HG02759 (cell line): Measurements from ENCODE around the gene NT5C1B.
A peak's percentile ranks its signal among the peaks of the same experiment; 100 is the strongest.

Experiments used
- ATAC-seq: cut with Tn5 transposase; IDR thresholded peaks from one replicate; pipeline ENCODE4 v1.9.1; 2021; ENCODE audit warnings: mild to moderate bottlenecking, moderate library complexity; ENCODE audit not compliant: unreplicated experiment

Gene NT5C1B

GRCh38 chr2:18552351-18553077 lies 36.9 kb downstream of the NT5C1B start:
- ATAC-seq: no peak

- no peak for ATAC-seq
These were observed 37.7 kb downstream of the NT5C1B start for GRCh38 chr2:18551623-18552022.

- no peak for ATAC-seq
These were observed 38.2 kb downstream of the NT5C1B start for GRCh38 chr2:18551169-18551568.

- no peak for ATAC-seq
These were observed 38.9 kb downstream of the NT5C1B start for GRCh38 chr2:18550433-18550832.

- ATAC-seq: no peak
These were observed 40.3 kb downstream of the NT5C1B start for GRCh38 chr2:18549083-18549482.

- no peak for ATAC-seq
These were observed 40.7 kb downstream of the NT5C1B start for GRCh38 chr2:18548621-18549020.

- ATAC-seq: peak; percentile 52
These were observed 42.8 kb downstream of the NT5C1B start for GRCh38 chr2:18546567-18546966.

GRCh38 chr2:18545384-18545783 lies 44.0 kb downstream of the NT5C1B start:
- ATAC-seq: no peak

GRCh38 chr2:18544171-18544570 lies 45.2 kb downstream of the NT5C1B start:
- no peak for ATAC-seq

- ATAC-seq: no peak
These were observed 48.5 kb downstream of the NT5C1B start for GRCh38 chr2:18540872-18541271.

- ATAC-seq: no peak
These were observed 52.7 kb downstream of the NT5C1B start for GRCh38 chr2:18536697-18537096.

- no peak for ATAC-seq
These were observed 53.3 kb downstream of the NT5C1B start for GRCh38 chr2:18536100-18536499.

GRCh38 chr2:18531194-18531593 lies 58.2 kb downstream of the NT5C1B start:
- no peak for ATAC-seq

GRCh38 chr2:18527822-18528221 lies 61.5 kb downstream of the NT5C1B start:
- no peak for ATAC-seq

- no peak for ATAC-seq
These were observed 62.0 kb downstream of the NT5C1B start for GRCh38 chr2:18527326-18527725.

GRCh38 chr2:18526429-18526828 lies 62.9 kb downstream of the NT5C1B start:
- no peak for ATAC-seq

- no peak for ATAC-seq
These were observed 63.5 kb downstream of the NT5C1B start for GRCh38 chr2:18525852-18526251.

GRCh38 chr2:18525236-18525635 lies 64.1 kb downstream of the NT5C1B start:
- no peak for ATAC-seq

- no peak for ATAC-seq
These were observed 66.8 kb downstream of the NT5C1B start for GRCh38 chr2:18522484-18523146.

GRCh38 chr2:18520451-18521425 lies 68.6 kb downstream of the NT5C1B start:
- peak; percentile 89 for ATAC-seq

- no peak for ATAC-seq
These were observed 69.4 kb downstream of the NT5C1B start for GRCh38 chr2:18519914-18520450.
